Peyer's patch (tissue), 4 donors: ENCODE measurements around the gene MRPL46.

Experiments used
- POLR2A ChIP-seq, 2 donors: fragments of 450-650 bp; IDR thresholded peaks; one replicate each; pipeline ENCODE4 v1.5.1; 2017; ENCODE audit warnings: antibody characterized with exemption in 2 of 2, mild to moderate bottlenecking in 2 of 2, moderate library complexity in 2 of 2
- TF ChIP-seq, protein P1 (sequence below), 6 experiments: fragments of 450-650 bp in 4 of 6; fragments of 200-600 bp in 2 of 6; sonication (generic) in 1 of 6; IDR thresholded peaks; one replicate each; pipeline ENCODE4 v1.5.1; 2017 to 2019; ENCODE audit warnings: antibody characterized with exemption in 6 of 6, mild to moderate bottlenecking in 3 of 6, moderate library complexity in 1 of 6

GRCh38 chr15:88470625-88471372, 3.6 kb upstream of the MRPL46 start:
- TF ChIP-seq, protein P1, sequence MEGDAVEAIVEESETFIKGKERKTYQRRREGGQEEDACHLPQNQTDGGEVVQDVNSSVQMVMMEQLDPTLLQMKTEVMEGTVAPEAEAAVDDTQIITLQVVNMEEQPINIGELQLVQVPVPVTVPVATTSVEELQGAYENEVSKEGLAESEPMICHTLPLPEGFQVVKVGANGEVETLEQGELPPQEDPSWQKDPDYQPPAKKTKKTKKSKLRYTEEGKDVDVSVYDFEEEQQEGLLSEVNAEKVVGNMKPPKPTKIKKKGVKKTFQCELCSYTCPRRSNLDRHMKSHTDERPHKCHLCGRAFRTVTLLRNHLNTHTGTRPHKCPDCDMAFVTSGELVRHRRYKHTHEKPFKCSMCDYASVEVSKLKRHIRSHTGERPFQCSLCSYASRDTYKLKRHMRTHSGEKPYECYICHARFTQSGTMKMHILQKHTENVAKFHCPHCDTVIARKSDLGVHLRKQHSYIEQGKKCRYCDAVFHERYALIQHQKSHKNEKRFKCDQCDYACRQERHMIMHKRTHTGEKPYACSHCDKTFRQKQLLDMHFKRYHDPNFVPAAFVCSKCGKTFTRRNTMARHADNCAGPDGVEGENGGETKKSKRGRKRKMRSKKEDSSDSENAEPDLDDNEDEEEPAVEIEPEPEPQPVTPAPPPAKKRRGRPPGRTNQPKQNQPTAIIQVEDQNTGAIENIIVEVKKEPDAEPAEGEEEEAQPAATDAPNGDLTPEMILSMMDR (IDR thresholded peaks at IDR 0.05) = peak in 2 of 6 experiments; percentile 4 to 12
- TF ChIP-seq POLR2A (IDR thresholded peaks at IDR 0.05) = no peak
